Mesodermal cell (in vitro differentiated cells): ENCODE data around the gene IL17RA.

Source experiments
- H3K27ac ChIP-seq: 2 replicates; pipeline ENCODE4 v1.7.0; 2013; ENCODE audit warnings: mild to moderate bottlenecking, low read depth, low read length, moderate library complexity; ENCODE audit not compliant: severe bottlenecking
- H3K36me3 ChIP-seq: 2 replicates; pipeline ENCODE4 v1.7.1; 2013; ENCODE audit warnings: mild to moderate bottlenecking, low read length, moderate library complexity; ENCODE audit not compliant: control insufficient read depth, insufficient read depth
- H3K4me1 ChIP-seq: one replicate; pipeline ENCODE4 v1.7.1; 2013; ENCODE audit warnings: mild to moderate bottlenecking, low read length; ENCODE audit not compliant: insufficient read depth, control insufficient read depth, poor library complexity, severe bottlenecking
- H3K4me3 ChIP-seq: 2 replicates; pipeline ENCODE4 v1.7.0; 2013; ENCODE audit warnings: low read length, control low read depth, mild to moderate bottlenecking; ENCODE audit not compliant: insufficient read depth, poor library complexity, severe bottlenecking; ENCODE audit errors: extremely low read depth
- H3K9me3 ChIP-seq: 2 replicates; pipeline ENCODE4 v1.7.1; 2013; ENCODE audit warnings: mild to moderate bottlenecking, low read length, moderate library complexity; ENCODE audit not compliant: control insufficient read depth
- WGBS, 2 experiments: methylation state at CpG; one replicate each; pipeline ENCODE4 v1.1.5; 2013; ENCODE audit warnings: missing lambda C conversion rate in 2 of 2; ENCODE audit not compliant: insufficient coverage in 2 of 2; 5-methylcytosine and 5-hydroxymethylcytosine counted together

Gene IL17RA

DNA sequence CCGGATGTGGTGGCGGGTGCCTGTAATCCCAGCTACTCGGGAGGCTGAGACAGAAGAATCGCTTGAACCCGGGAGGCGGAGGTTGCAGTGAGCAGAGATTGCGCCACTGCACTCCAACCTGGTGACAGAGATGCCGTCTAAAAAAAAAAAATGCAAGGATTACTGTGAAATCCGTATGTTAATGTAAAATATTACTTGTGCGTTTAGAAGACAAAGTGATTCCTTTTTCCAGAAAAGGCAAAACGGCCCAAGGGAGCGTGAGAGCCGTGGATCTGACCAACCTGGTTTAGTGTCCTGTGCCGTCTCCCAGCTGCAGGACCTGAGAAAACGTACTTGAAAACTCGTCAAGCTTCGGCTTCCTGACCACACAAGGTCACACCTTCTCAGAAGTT lies 73.4 kb downstream of the IL17RA start:
- Histone ChIP-seq H3K36me3 (no peaks in the 10 kb centered on the region), H3K27ac (peak overlapping the region; percentile 83), H3K9me3 (no peaks in the 10 kb centered on the region), H3K4me3 (peak overlapping the region; percentile 65), H3K4me1 (no peaks in the 10 kb centered on the region)
- WGBS, 2 experiments: 61 to 64% methylated on average over 12 to 15 of the region's 17 CpGs

DNA sequence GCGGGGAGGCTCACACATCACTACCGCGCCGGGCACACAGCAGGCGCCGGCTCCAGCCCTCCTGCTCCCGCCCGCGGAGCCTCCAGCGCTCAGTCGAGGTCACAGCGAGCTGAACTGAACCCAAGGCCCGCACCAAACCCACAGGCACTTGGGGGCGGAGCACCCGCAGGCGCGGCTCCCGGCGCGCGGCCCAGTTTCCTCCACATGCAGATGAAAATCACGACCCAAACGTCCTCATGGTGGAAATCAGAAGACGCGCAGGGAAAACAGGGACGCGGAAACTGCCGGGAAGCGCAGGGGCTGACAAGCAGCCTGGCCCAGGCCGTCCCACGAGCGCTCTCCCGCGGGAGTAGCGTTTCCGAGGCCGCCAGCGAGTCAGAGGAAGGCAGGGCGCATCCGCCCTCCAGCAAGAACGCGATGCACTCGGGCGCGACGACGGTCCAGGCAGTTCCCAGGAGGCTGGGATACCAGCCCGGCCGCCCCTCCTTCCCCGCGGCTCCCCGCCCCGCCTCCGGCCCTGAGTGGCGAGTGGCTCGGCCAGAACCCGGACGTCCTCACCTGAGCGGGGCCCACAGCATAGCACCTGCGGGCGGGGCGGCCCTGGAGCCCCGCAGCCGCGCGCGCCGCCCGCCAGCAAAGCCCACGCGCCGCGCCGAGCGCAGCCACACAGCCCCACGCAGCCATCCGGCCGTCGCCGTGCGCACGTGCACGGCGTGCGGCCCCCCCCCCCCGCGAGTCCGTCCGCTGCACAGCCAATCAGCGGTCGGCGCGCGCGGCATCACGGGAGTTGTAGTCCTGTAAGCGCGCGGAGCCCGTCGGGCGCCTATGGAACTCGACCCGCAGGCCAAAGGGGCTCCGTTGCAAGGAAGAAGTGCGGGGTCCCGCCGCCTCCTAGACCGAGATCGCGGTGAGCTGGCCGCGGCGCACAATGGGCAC lies 74.0 kb downstream of the IL17RA start, which contains the start of gene HDHD5:
TSS of gene HDHD5 (minus strand) at position 710 of the 936 bp plus-strand sequence. CDS start at position 684, 26 bp downstream.
- Histone ChIP-seq H3K27ac (peak within 1 kb of the TSS; percentile 83), H3K4me1 (no peaks in the 10 kb centered on the region), H3K4me3 (peak within 1 kb of the TSS; percentile 65), H3K36me3 (no peaks in the 10 kb centered on the region), H3K9me3 (no peaks in the 10 kb centered on the region)
- 1 to 2% methylated on average over 82 to 107 of the region's 114 CpGs for WGBS, 2 experiments

DNA sequence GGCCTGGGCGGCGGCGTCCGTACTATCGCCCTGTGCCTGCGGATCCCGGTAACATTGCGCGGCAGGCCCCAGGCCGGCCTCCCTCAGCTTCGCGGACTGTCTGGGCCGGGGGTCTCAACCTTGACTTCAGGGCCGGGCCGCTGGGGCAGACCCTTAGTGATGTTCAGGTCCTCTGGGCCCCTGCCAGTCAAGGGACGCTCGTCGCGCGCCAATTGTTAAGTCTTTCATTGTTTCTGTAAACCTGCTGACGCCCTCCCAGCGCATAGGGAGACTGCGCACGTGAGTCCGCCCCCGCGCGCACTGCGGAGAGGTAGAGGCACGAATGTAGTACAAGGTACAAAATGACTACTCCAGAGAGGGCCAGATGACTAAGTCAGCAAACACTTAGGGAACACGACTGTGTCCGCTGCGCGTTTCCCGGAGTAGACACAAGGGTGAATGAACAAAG lies 74.7 kb downstream of the IL17RA start:
- no peaks in the 10 kb centered on the region for H3K9me3 ChIP-seq
- no peaks in the 10 kb centered on the region for H3K36me3 ChIP-seq
- 79 to 87% methylated on average over 34 to 35 of the region's 35 CpGs for WGBS, 2 experiments
- H3K27ac ChIP-seq: no peak overlapping the region
- no peaks in the 10 kb centered on the region for H3K4me1 ChIP-seq
- peak overlapping the region; percentile 65 for H3K4me3 ChIP-seq

DNA sequence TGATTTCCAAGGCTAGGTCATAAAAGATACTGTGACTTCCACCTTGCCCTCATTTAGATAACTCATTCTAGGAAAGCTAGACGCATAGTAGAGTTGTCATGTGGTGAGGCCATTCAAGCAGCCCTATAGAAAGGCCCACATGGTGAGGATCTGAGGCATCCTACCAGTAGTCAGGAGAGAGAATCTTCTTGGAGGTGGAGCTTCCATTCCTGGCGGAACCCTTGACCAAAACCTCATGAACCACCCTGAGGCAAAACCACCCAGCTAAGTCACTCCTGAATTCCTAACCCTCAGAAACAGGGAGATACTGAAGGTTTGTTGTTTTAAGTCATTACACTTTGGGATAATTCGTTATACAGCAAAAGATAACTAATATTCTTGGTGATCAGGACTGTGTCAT lies 77.2 kb downstream of the IL17RA start:
- WGBS, 2 experiments: 80% methylated on average over 1 of the region's 3 CpGs; no CpG with 5 or more reads in 1 of the 2 experiments
- Histone ChIP-seq H3K9me3 (no peaks in the 10 kb centered on the region), H3K4me3 (no peak overlapping the region), H3K27ac (no peak overlapping the region), H3K36me3 (no peaks in the 10 kb centered on the region), H3K4me1 (no peaks in the 10 kb centered on the region)

DNA sequence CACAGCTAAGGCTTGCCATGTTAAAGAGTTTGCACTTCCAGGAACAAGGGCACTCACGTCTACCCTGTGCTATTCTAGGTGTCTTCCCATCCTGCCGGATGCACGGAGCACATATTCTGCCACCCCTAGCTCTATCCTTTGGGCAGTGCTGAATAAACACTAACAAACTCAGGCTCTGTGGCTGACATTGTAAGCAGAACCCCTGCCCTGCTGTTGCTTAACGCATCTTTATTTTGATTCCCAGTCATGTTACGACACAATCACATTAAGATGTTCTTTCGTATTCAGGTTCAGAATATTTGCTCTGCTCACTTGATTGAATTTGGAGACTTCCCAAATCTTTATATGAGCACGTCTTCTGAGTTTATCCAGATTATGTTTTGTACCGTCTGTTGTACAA lies 77.9 kb downstream of the IL17RA start:
- Histone ChIP-seq H3K27ac (no peak overlapping the region), H3K36me3 (no peaks in the 10 kb centered on the region)
- WGBS, 2 experiments: 81 to 83% methylated on average over 8 of the region's 8 CpGs

DNA sequence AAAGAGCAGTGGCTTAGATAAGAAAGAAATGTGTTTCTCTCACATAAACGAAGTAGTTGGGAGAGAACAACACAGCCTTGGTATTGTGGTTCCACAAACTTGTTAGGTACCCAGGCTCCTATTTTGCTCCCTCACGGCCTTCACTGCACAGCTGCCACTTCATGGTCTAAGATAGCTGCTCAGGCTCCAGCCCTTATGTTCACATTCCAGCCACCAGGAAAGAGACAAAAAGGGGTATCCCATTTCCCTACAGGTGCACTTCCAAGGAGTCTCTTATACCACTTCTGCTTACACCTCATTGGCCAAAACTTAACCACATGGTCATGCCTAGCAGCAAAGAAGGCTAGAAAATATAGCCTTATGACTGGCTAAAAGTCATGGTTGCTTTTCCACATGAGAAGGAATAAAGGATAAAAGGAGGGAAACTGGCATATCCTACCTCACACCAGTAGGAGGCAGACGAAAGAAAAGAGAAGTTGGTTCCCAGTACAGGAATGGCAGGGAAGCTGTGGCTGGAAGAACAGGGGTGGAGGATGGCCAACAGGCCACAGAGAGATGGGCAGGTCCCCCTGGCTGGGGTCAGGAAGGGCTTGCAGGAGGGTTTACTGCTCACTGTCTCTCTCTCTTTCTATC lies 79.7 kb downstream of the IL17RA start:
- Histone ChIP-seq H3K36me3 (no peaks in the 10 kb centered on the region), H3K4me1 (no peaks in the 10 kb centered on the region), H3K9me3 (no peaks in the 10 kb centered on the region), H3K4me3 (no peak overlapping the region), H3K27ac (no peak overlapping the region)
- 74 to 77% methylated on average over 3 of the region's 3 CpGs for WGBS, 2 experiments

More for the DNA sequence above, 77.9 kb downstream of the IL17RA start:
- H3K4me3 ChIP-seq: no peak overlapping the region
- H3K9me3 ChIP-seq: no peaks in the 10 kb centered on the region
- H3K4me1 ChIP-seq: no peaks in the 10 kb centered on the region
